ENCODE data around the gene HNRNPM. TPM values are rescaled to one million over a fixed set of nuclear protein-coding genes. Genes with fewer than 3 reads are reported as not detected.
A peak's percentile ranks its signal among the peaks of the same experiment; 100 is the strongest.

HNRNPM gene
- total RNA-seq, 1 donor from 2014 or later: 317 TPM

DNA sequence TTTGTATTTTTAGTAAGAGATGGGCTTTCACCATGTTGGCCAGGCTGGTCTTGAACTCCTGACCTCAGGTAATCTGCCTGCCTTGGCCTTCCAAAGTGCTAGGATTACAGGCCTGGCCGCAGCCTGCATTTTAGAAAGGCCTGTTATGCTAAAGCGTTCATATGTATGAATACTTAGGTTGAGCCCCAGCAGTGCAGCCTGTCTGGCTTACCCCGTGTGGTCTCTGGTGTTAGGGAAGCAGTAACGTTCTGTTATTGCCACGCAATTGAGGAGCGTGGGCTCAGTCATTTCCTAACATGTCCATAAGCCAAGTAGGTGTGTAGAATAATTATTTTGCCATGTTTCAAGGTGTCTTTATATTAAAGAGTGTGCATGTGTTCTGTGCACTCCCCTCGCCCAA is 14.3 kb downstream of the HNRNPM start:
- H3K4me3 Mint-ChIP-seq: no peak overlapping the region
- H3K27ac Mint-ChIP-seq: peak overlapping the region; percentile 79
- H3K9me3 Mint-ChIP-seq: no peaks in the 10 kb centered on the region
- peaks cover 70% of the 10 kb centered on the region for H3K4me1 Mint-ChIP-seq (ENCODE audit: unreplicated experiment)
- DNase-seq (ENCODE audit: extremely low spot score, unreplicated experiment): no peak
- H3K27me3 Mint-ChIP-seq: no peaks in the 10 kb centered on the region
- peaks cover 34% of the 10 kb centered on the region for H3K36me3 Mint-ChIP-seq
- no peak for TF ChIP-seq CTCF (conservative IDR thresholded peaks at IDR 0.05)

- H3K4me1 Mint-ChIP-seq (ENCODE audit: unreplicated experiment): peaks cover 64% of the 10 kb centered on the region
- peaks cover 36% of the 10 kb centered on the region for H3K36me3 Mint-ChIP-seq
- H3K27ac Mint-ChIP-seq: peak overlapping the region; percentile 79
- H3K4me3 Mint-ChIP-seq: peak overlapping the region; percentile 65
- no peak for TF ChIP-seq CTCF (conservative IDR thresholded peaks at IDR 0.05)
- H3K27me3 Mint-ChIP-seq: no peaks in the 10 kb centered on the region
- no peak for DNase-seq (ENCODE audit: extremely low spot score, unreplicated experiment)
- H3K9me3 Mint-ChIP-seq: no peaks in the 10 kb centered on the region
Measured at GRCh38 chr19:8459520-8460270, 14.9 kb downstream of the HNRNPM start.

DNA sequence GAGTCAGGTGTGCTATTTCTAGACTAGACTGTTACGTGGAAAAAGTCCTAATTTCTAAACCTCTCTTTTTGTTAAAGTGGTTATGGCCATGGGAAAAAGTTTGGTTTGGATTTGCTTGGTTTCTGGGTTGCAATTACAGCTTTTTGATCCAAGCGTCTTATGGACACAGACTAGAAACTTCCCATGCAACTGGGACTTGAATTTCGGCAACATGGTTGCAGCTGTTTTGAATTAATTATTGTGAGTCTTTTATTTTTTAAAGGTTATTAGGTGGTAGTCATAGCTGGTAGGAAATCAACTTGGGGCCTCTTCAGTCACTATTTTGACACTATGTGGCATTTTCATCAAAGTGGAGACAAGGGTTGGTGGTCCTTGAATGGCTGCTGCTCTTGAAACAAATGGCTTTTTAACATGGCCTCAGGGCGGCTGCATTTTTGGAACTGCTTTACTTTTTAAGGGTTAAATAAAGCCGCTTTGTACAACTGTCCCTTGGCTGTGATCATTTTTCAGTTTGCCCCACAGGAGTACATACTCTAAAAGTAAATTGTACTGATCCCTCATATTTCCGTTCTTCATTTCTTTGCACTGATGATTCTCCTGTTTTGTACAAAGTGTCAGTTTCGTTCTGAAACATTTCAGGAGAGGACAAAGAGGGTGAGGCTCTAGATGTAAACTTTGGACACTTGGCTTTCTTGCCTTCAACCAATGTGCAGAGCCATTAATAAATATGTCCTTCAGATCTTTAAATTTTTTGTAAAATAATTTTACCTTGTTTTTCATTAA is 15.9 kb downstream of the HNRNPM start:
- Mint-ChIP-seq H3K27me3 (no peaks in the 10 kb centered on the region), H3K27ac (peak overlapping the region; percentile 79), H3K4me3 (no peak overlapping the region), H3K9me3 (no peaks in the 10 kb centered on the region), H3K4me1 (ENCODE audit: unreplicated experiment) (peaks cover 62% of the 10 kb centered on the region), H3K36me3 (peaks cover 37% of the 10 kb centered on the region)
- TF ChIP-seq CTCF (conservative IDR thresholded peaks at IDR 0.05): no peak
- DNase-seq (ENCODE audit: extremely low spot score, unreplicated experiment): no peak

GRCh38 chr19:8461376-8461775 is 16.6 kb downstream of the HNRNPM start:
- H3K27ac Mint-ChIP-seq: no peak overlapping the region
- peaks cover 36% of the 10 kb centered on the region for H3K36me3 Mint-ChIP-seq
- peaks cover 58% of the 10 kb centered on the region for H3K4me1 Mint-ChIP-seq (ENCODE audit: unreplicated experiment)
- no peaks in the 10 kb centered on the region for H3K9me3 Mint-ChIP-seq
- H3K4me3 Mint-ChIP-seq: no peak overlapping the region
- no peak for DNase-seq (ENCODE audit: extremely low spot score, unreplicated experiment)
- no peaks in the 10 kb centered on the region for H3K27me3 Mint-ChIP-seq
- no peak for TF ChIP-seq CTCF (conservative IDR thresholded peaks at IDR 0.05)

DNA sequence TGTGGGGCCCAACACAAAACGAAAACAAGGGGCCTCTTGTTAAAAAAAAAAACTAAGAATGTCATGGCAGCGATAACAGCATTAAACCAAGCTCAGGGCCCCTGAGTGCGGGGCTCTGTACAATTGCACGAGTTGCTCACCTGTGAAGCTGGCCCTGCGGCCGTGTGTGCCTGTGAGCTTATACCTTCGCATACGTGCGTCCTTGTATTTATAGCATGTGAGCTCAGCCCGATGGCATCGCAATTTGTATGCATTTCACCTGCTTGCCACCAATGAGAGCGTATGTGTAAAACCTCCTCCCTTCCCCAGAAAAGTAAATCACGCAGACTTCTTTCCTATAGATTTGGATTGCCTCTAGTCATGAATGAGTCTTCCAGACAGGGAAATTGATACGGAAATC is 17.1 kb downstream of the HNRNPM start:
- Mint-ChIP-seq H3K4me1 (ENCODE audit: unreplicated experiment) (peaks cover 53% of the 10 kb centered on the region), H3K27me3 (no peaks in the 10 kb centered on the region), H3K9me3 (no peaks in the 10 kb centered on the region), H3K4me3 (no peak overlapping the region), H3K36me3 (peaks cover 35% of the 10 kb centered on the region), H3K27ac (no peak overlapping the region)
- no peak for DNase-seq (ENCODE audit: extremely low spot score, unreplicated experiment)
- no peak for TF ChIP-seq CTCF (conservative IDR thresholded peaks at IDR 0.05)

All from type B pancreatic cell (in vitro differentiated cells).